Endothelial cell of umbilical vein (primary cell): Measurements from ENCODE around the gene SCGB1D1. TPM values are rescaled to one million over a fixed set of nuclear protein-coding genes. Genes with fewer than 3 reads are reported as not detected.

ENCODE experiments used
- BruUV-seq: library from RNA; stranded (reverse); fragments of 400-500 nt; replicated peaks from 2 replicates; lab custom pipeline; 2021; lab: Mats Ljungman, UMichigan
- CTCF ChIA-PET: fragments of 300-600, 350-600 bp; sonication (Branson Sonifier 250); formaldehyde crosslinking; loops from one replicate; lab custom pipeline; 2021; ENCODE audit warnings: antibody characterized with exemption, inconsistent platforms; lab: Charles Lee
- POLR2A ChIA-PET: fragments of 300-600, 350-600 bp; sonication (Branson Sonifier 250); formaldehyde crosslinking; loops from one replicate; lab custom pipeline; 2021; ENCODE audit warnings: antibody characterized with exemption, inconsistent platforms; lab: Charles Lee
- DNase-seq: peaks from one replicate; pipeline ENCODE4 v3.0.0-alpha.2; 2011; ENCODE audit warnings: low read depth, low spot score
- FAIRE-seq: peaks from 2 replicates; lab custom pipeline; 2011; peaks lifted over from hg19 to GRCh38; lab: Jason Lieb, UNC
- H2AFZ ChIP-seq: 2 replicates; pipeline ENCODE4 v1.6.0; 2012; ENCODE audit warnings: low read depth, low read length, control low read depth, inconsistent platforms
- H3K27ac ChIP-seq: 2 replicates; pipeline ENCODE4 v1.5.1; 2011; ENCODE audit warnings: low read depth, mild to moderate bottlenecking, control low read depth, low read length, moderate library complexity; ENCODE audit not compliant: insufficient read depth
- H3K27me3 ChIP-seq, 2 experiments: 2 replicates each; pipeline versions ENCODE4 v1.6.0 to v1.6.1; 2011; ENCODE audit warnings: low read length in 2 of 2, mixed read lengths in 1 of 2; ENCODE audit not compliant: control insufficient read depth in 2 of 2, insufficient read depth in 2 of 2
- H3K36me3 ChIP-seq, 2 experiments: 2 replicates in 1 of 2; 3 replicates in 1 of 2; pipeline ENCODE4 v1.5.1; 2011; ENCODE audit warnings: low read length in 2 of 2, mild to moderate bottlenecking in 1 of 2, moderate library complexity in 1 of 2; ENCODE audit not compliant: control insufficient read depth in 2 of 2, insufficient read depth in 2 of 2; ENCODE audit errors: extremely low read depth in 1 of 2
- H3K4me1 ChIP-seq: 3 replicates; pipeline ENCODE4 v1.5.1; 2011; ENCODE audit warnings: mild to moderate bottlenecking, low read length; ENCODE audit not compliant: control insufficient read depth, insufficient read depth; ENCODE audit errors: extremely low read depth
- H3K4me2 ChIP-seq: 2 replicates; pipeline ENCODE4 v1.6.1; 2011; ENCODE audit warnings: low read length, control low read depth, mixed read lengths; ENCODE audit not compliant: insufficient read depth
- H3K4me3 ChIP-seq, 3 experiments: fragments of 200-600 bp in 1 of 3; sonication (generic), shearing (Covaris generic) in 1 of 3; replicated peaks in 1 of 3; 2 replicates each; pipeline ENCODE4 v1.5.1; 2011 to 2016; ENCODE audit warnings: control low read depth in 3 of 3, low read length in 3 of 3, mild to moderate bottlenecking in 2 of 3, inconsistent platforms in 1 of 3, low read depth in 1 of 3, moderate library complexity in 1 of 3; ENCODE audit not compliant: insufficient read depth in 1 of 3
- H3K79me2 ChIP-seq: 2 replicates; pipeline ENCODE4 v1.6.0; 2012; ENCODE audit warnings: low read length, inconsistent platforms; ENCODE audit not compliant: control insufficient read depth, insufficient read depth
- H3K9ac ChIP-seq: replicated peaks from 2 replicates; pipeline ENCODE3; 2011; ENCODE audit warnings: low read length, control low read depth; ENCODE audit not compliant: insufficient read depth; ENCODE audit errors: extremely low read depth
- H3K9me1 ChIP-seq: replicated peaks from 3 replicates; pipeline ENCODE4 v1.6.0; 2011; ENCODE audit warnings: mild to moderate bottlenecking, low read length; ENCODE audit not compliant: control insufficient read depth, insufficient read depth; ENCODE audit errors: extremely low read depth
- H3K9me3 ChIP-seq: replicated peaks from 2 replicates; pipeline ENCODE4 v1.5.1; 2012; ENCODE audit warnings: low read length, inconsistent platforms; ENCODE audit not compliant: control insufficient read depth, insufficient read depth
- H4K20me1 ChIP-seq: replicated peaks from 2 replicates; pipeline ENCODE3; 2011; ENCODE audit warnings: mild to moderate bottlenecking, low read length; ENCODE audit not compliant: control insufficient read depth, insufficient read depth; ENCODE audit errors: extremely low read depth
- EZH2 ChIP-seq: IDR thresholded peaks from 2 replicates; pipeline ENCODE4 v1.6.1; 2012; ENCODE audit warnings: borderline replicate concordance, low read depth, mild to moderate bottlenecking, moderate library complexity, low read length, inconsistent platforms; ENCODE audit not compliant: severe bottlenecking
- FOS ChIP-seq: IDR thresholded peaks from 2 replicates; pipeline ENCODE4 v1.6.1; 2011; ENCODE audit warnings: mild to moderate bottlenecking, low read length, moderate library complexity, borderline replicate concordance; ENCODE audit not compliant: insufficient read depth
- GATA2 ChIP-seq: IDR thresholded peaks from 2 replicates; pipeline ENCODE4 v1.7.0; 2011; ENCODE audit warnings: low read depth, mild to moderate bottlenecking, moderate library complexity, mixed read lengths, low read length; ENCODE audit not compliant: insufficient read length, insufficient read depth
- JUN ChIP-seq: IDR thresholded peaks from 2 replicates; pipeline ENCODE4 v1.6.1; 2011; ENCODE audit warnings: borderline replicate concordance, low read depth; ENCODE audit not compliant: insufficient read length, insufficient read depth
- MYC ChIP-seq: IDR thresholded peaks from one replicate; pipeline ENCODE4 v1.6.1; 2011; ENCODE audit warnings: mild to moderate bottlenecking, low read depth, low read length
- POLR2A ChIP-seq: IDR thresholded peaks from 2 replicates; pipeline ENCODE4 v1.6.1; 2012; ENCODE audit warnings: low read depth, mild to moderate bottlenecking, control low read depth, low read length
- POLR2AphosphoS5 ChIP-seq: IDR thresholded peaks from 2 replicates; pipeline ENCODE4 v1.6.1; 2012; ENCODE audit warnings: low read depth, mild to moderate bottlenecking, control low read depth, low read length, moderate library complexity; ENCODE audit not compliant: insufficient read depth
- dilution Hi-C: fragments of 300-500 bp; cut with MboI; formaldehyde crosslinking; loops from one replicate; pipeline ENCODE4 v1.15.0; 2019; ENCODE audit warnings: low sequenced_read_pairs; ENCODE audit not compliant: extremely low pct_ligation_motif_present
- intact Hi-C: fragments of 100-400 bp; cut with micrococcal nuclease; formaldehyde crosslinking; loops from one replicate; pipeline ENCODE4 v1.10.0; 2022
- polyA plus RNA-seq, 4 experiments: library from polyadenylated mRNA; depleted of rRNA in 3 of 4; stranded (reverse) in 3 of 4; unstranded in 1 of 4; fragments of >200 nt; gene quantifications; 2 replicates each; pipeline versions ENCODE4 v1.2.1 to v1.2.3, GENCODE V29; 2011 to 2012; ENCODE audit warnings: missing spikeins in 1 of 4
- total RNA-seq: library from RNA; stranded (reverse); gene quantifications from 2 replicates; pipeline ENCODE4 v1.2.3, GENCODE V29; 2021
- TF ChIP-seq, protein P1 (sequence below): IDR thresholded peaks from 2 replicates; pipeline ENCODE4 v1.6.1; 2011; ENCODE audit not compliant: insufficient read depth, insufficient read length
- TF ChIP-seq, protein P2 (sequence below), 2 donors: IDR thresholded peaks; 1 replicate in 1 of 2; 2 replicates in 1 of 2; pipeline ENCODE4 v1.5.1; 2011; ENCODE audit warnings: low read length in 2 of 2, mild to moderate bottlenecking in 2 of 2, moderate library complexity in 2 of 2, control low read depth in 1 of 2, inconsistent platforms in 1 of 2, low read depth in 1 of 2; ENCODE audit not compliant: insufficient read depth in 1 of 2; ENCODE audit errors: extremely low read depth in 1 of 2

The SCGB1D1 gene
- total and polyA plus RNA-seq, 2 donors (not counting 3 experiments of a cell fraction or from before 2014, with no cell fraction given) = not detected

DNA sequence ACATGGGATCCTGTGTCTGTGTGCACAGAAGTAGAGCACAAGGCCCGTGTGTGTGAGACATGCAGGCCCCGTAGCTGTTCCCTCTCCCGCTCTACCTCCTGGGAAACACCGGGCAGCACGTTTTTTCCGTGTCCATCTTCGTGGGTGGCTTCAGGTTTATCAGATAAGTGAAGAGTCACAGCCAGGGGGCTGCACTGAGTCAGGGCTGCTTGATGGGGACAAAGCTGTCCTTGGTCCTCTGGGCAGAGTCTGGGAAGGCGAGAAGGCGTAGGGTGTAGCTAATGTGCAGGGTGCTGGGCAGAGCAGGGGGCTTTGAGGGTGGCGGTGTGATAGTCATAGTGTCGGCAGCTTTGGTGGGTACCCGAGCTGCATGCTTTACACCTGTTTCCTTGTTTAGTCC is 42.5 kb upstream of the SCGB1D1 start:
- no TSS peak for BruUV-seq
- peaks cover 19 to 43% of the 10 kb centered on the region in 2 experiments for H3K36me3 ChIP-seq

DNA sequence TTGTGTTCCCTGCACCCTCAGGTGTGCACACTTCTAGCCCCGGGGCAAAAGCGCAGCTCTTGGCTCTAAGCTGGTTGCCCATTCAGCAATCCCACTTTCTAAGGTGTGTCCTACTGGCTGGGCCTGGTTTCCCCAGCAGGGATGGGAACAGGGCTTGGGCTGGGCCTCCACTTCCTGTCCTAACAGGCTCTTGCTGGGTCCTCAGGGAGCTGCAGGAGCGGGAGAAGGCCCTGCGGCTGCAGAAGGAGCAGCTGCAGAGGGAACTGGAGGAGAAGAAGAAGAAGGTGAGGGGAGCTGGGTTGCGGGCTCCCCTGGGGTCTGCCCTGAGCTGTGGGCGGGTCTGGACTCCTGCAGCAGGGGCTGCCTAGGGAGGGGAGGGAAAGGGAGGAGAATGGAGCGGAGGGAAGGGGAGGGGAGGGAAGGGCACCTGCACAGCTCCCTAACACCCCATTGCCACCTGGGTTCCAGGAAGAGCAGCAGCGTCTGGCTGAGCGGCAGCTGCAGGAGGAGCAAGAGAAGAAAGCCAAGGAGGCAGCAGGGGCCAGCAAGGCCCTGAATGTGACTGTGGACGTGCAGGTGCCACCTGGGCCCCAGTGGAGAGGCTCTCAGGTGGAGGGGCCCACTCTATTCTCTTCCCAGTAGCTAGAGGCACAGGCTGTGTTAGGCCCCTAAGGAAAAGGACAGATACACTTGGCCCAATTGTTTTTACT is 41.6 kb upstream of the SCGB1D1 start:
- dilution Hi-C loops (no loop called here), intact Hi-C loops (no loop called here)
- H3K4me2 ChIP-seq = no peak overlapping the region
- H4K20me1 ChIP-seq = no peaks in the 10 kb centered on the region
- TF ChIP-seq, protein P1, sequence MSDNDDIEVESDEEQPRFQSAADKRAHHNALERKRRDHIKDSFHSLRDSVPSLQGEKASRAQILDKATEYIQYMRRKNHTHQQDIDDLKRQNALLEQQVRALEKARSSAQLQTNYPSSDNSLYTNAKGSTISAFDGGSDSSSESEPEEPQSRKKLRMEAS = no peak
- TF ChIP-seq JUN (no peak), POLR2A (no peak), EZH2 (no peak), POLR2AphosphoS5 (no peak), GATA2 (no peak), FOS (no peak), MYC (no peak)
- TF ChIP-seq, protein P2, sequence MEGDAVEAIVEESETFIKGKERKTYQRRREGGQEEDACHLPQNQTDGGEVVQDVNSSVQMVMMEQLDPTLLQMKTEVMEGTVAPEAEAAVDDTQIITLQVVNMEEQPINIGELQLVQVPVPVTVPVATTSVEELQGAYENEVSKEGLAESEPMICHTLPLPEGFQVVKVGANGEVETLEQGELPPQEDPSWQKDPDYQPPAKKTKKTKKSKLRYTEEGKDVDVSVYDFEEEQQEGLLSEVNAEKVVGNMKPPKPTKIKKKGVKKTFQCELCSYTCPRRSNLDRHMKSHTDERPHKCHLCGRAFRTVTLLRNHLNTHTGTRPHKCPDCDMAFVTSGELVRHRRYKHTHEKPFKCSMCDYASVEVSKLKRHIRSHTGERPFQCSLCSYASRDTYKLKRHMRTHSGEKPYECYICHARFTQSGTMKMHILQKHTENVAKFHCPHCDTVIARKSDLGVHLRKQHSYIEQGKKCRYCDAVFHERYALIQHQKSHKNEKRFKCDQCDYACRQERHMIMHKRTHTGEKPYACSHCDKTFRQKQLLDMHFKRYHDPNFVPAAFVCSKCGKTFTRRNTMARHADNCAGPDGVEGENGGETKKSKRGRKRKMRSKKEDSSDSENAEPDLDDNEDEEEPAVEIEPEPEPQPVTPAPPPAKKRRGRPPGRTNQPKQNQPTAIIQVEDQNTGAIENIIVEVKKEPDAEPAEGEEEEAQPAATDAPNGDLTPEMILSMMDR (IDR thresholded peaks at IDR 0.05; ENCODE audit: extremely low read depth in 1 of 2, insufficient read depth in 1 of 2, low read depth in 1 of 2, low read length in 2 of 2) = no peak
- BruUV-seq = no TSS peak
- DNase-seq (no peak), FAIRE-seq (no peak)
- H3K4me1 ChIP-seq = peaks cover 19% of the 10 kb centered on the region
- no peaks in the 10 kb centered on the region for H3K27me3 ChIP-seq
- H3K9ac ChIP-seq = no peak overlapping the region
- no peaks in the 10 kb centered on the region for H3K9me3 ChIP-seq
- ChIA-PET POLR2A (no interaction called here), CTCF (interaction anchor here (0.7 to 2.1 kb wide), 3 partner anchors 23 to 59 kb away, joined by 3 to 7 read pairs (median 5); no protein-coding TSS in a partner anchor)
- H3K27ac ChIP-seq = no peak overlapping the region
- no peaks in the 10 kb centered on the region for H3K79me2 ChIP-seq
- no peak overlapping the region for H3K4me3 ChIP-seq
- H3K36me3 ChIP-seq = peaks cover 16 to 39% of the 10 kb centered on the region in 2 experiments
- H2AFZ ChIP-seq = no peak overlapping the region
- H3K9me1 ChIP-seq = no peaks in the 10 kb centered on the region

More for the DNA sequence above, 42.5 kb upstream of the SCGB1D1 start:
- H3K27me3 ChIP-seq = no peaks in the 10 kb centered on the region
- no peak overlapping the region for H2AFZ ChIP-seq
- no peak overlapping the region for H3K27ac ChIP-seq
- POLR2A ChIA-PET = no interaction called here
- no peaks in the 10 kb centered on the region for H3K9me1 ChIP-seq
- TF ChIP-seq FOS (no peak), POLR2A (no peak), GATA2 (no peak), JUN (no peak), MYC (no peak), POLR2AphosphoS5 (no peak)
- TF ChIP-seq, protein P1 = no peak
- H3K9me3 ChIP-seq = no peaks in the 10 kb centered on the region
- intact Hi-C loops (no loop called here), dilution Hi-C loops (no loop called here)
- no peak overlapping the region for H3K4me2 ChIP-seq
- peaks cover 11% of the 10 kb centered on the region for H3K4me1 ChIP-seq
- H4K20me1 ChIP-seq = no peaks in the 10 kb centered on the region
- no peak overlapping the region for H3K9ac ChIP-seq
- FAIRE-seq = no peak
- no peak for DNase-seq
- no peaks in the 10 kb centered on the region for H3K79me2 ChIP-seq
- CTCF ChIA-PET = interaction anchor here (0.8 to 2.1 kb wide), 4 partner anchors 10 to 39 kb away, joined by 3 to 7 read pairs (median 4); no protein-coding TSS in a partner anchor
- H3K4me3 ChIP-seq = no peak overlapping the region
